PC-9 (cell line): ENCODE results near the gene DND1. TPM values are rescaled to one million over a fixed set of nuclear protein-coding genes. Genes with fewer than 3 reads are reported as not detected.

Source experiments
- BruUV-seq: library from RNA; stranded (reverse); fragments of 400-500 nt; replicated peaks from 2 replicates; lab custom pipeline; 2021; lab: Mats Ljungman, UMichigan
- CTCF ChIA-PET: fragments of 300-600 bp; sonication (Branson Sonifier 250); formaldehyde crosslinking; loops from one replicate; lab custom pipeline; 2022; ENCODE audit warnings: antibody characterized with exemption; lab: Charles Lee
- POLR2A ChIA-PET: fragments of 300-600 bp; sonication (Branson Sonifier 250); formaldehyde crosslinking; loops from one replicate; lab custom pipeline; 2022; ENCODE audit warnings: antibody characterized with exemption; ENCODE audit not compliant: unreplicated experiment; lab: Charles Lee
- DNase-seq, 2 experiments: peaks; one replicate each; pipeline versions ENCODE4 v3.0.0 to v3.0.0-alpha.2; 2015 to 2022; ENCODE audit warnings: mixed read lengths in 1 of 2
- H2AFZ ChIP-seq: fragments of 200-600 bp; sonication (generic); 2 replicates; pipeline ENCODE4 v1.8.1; 2017; ENCODE audit warnings: antibody characterized with exemption
- H3F3A ChIP-seq: fragments of 200-600 bp; sonication (generic); 2 replicates; pipeline ENCODE4 v1.8.1; 2017; ENCODE audit warnings: antibody characterized with exemption, mild to moderate bottlenecking, low read depth; ENCODE audit not compliant: insufficient read depth
- H3K27ac ChIP-seq: fragments of 200-600 bp; sonication (generic); 2 replicates; pipeline ENCODE4 v1.6.1; 2016; ENCODE audit warnings: mixed run types
- H3K27me3 ChIP-seq: fragments of 200-600 bp; sonication (generic); 2 replicates; pipeline ENCODE4 v1.6.1; 2016; ENCODE audit warnings: low read depth, mixed run types; ENCODE audit not compliant: insufficient read depth
- H3K36me3 ChIP-seq: fragments of 200-600 bp; sonication (generic); 2 replicates; pipeline ENCODE4 v1.6.1; 2016; ENCODE audit warnings: low read depth, mixed run types
- H3K4me1 ChIP-seq: fragments of 200-600 bp; sonication (generic); replicated peaks from 2 replicates; pipeline ENCODE4 v1.6.1; 2016; ENCODE audit warnings: mixed run types; ENCODE audit not compliant: insufficient read depth
- H3K4me2 ChIP-seq: fragments of 200-600 bp; sonication (generic); 2 replicates; pipeline ENCODE4 v1.6.1; 2017; ENCODE audit warnings: mixed run types
- H3K4me3 ChIP-seq: fragments of 200-600 bp; sonication (generic); 2 replicates; pipeline ENCODE4 v1.6.1; 2016; ENCODE audit warnings: mixed run types
- H3K79me2 ChIP-seq: fragments of 200-600 bp; sonication (generic); 2 replicates; pipeline ENCODE4 v1.6.1; 2017; ENCODE audit warnings: low read depth, mixed run types
- H3K9me2 ChIP-seq: fragments of 200-600 bp; sonication (generic); 2 replicates; pipeline ENCODE4 v1.8.1; 2017; ENCODE audit warnings: mild to moderate bottlenecking; ENCODE audit not compliant: insufficient read depth
- H3K9me3 ChIP-seq: fragments of 200-600 bp; sonication (generic); 2 replicates; pipeline ENCODE4 v1.8.1; 2016; ENCODE audit warnings: low read depth; ENCODE audit not compliant: insufficient read depth
- H4K20me1 ChIP-seq: fragments of 200-600 bp; sonication (generic); 2 replicates; pipeline ENCODE4 v1.8.1; 2017; ENCODE audit not compliant: insufficient read depth
- EZH2 ChIP-seq: fragments of 200-600 bp; sonication (generic); IDR thresholded peaks from 2 replicates; pipeline ENCODE4 v1.8.0; 2017; ENCODE audit warnings: antibody characterized with exemption, low read depth
- intact Hi-C: fragments of 100-400 bp; cut with micrococcal nuclease; formaldehyde crosslinking; loops from one replicate; pipeline ENCODE4 v1.10.0; 2022; ENCODE audit not compliant: unreplicated experiment
- total RNA-seq: library from RNA; stranded (reverse); gene quantifications from 2 replicates; pipeline ENCODE4 v1.2.3, GENCODE V29; 2021
- TF ChIP-seq, protein P1 (sequence below): fragments of 200-600 bp; sonication (generic); conservative IDR thresholded peaks from 2 replicates; pipeline ENCODE4 v1.6.1; 2017; ENCODE audit warnings: mixed run types, antibody characterized with exemption, mild to moderate bottlenecking, moderate library complexity

DND1 gene
- total RNA-seq, 1 experiment from 2014 or later, result 1.2 TPM

GRCh38 chr5:140658870-140659269, 14.5 kb downstream of the DND1 start:
- POLR2A ChIA-PET, result no interaction called here
- Histone ChIP-seq H3F3A (peaks cover 14% of the 10 kb centered on the region), H3K36me3 (peaks cover 26% of the 10 kb centered on the region), H3K27me3 (no peaks in the 10 kb centered on the region), H3K9me2 (no peaks in the 10 kb centered on the region), H3K79me2 (no peaks in the 10 kb centered on the region), H3K4me1 (no peaks in the 10 kb centered on the region; the same call in 1 of the 2 replicates), H3K4me2 (no peak overlapping the region), H2AFZ (no peak overlapping the region), H3K4me3 (no peak overlapping the region), H3K9me3 (no peaks in the 10 kb centered on the region), H4K20me1 (no peaks in the 10 kb centered on the region), H3K27ac (no peak overlapping the region)
- CTCF ChIA-PET, result no interaction called here
- intact Hi-C loops, result no loop called here
- no peak for TF ChIP-seq EZH2
- TF ChIP-seq, protein P1, sequence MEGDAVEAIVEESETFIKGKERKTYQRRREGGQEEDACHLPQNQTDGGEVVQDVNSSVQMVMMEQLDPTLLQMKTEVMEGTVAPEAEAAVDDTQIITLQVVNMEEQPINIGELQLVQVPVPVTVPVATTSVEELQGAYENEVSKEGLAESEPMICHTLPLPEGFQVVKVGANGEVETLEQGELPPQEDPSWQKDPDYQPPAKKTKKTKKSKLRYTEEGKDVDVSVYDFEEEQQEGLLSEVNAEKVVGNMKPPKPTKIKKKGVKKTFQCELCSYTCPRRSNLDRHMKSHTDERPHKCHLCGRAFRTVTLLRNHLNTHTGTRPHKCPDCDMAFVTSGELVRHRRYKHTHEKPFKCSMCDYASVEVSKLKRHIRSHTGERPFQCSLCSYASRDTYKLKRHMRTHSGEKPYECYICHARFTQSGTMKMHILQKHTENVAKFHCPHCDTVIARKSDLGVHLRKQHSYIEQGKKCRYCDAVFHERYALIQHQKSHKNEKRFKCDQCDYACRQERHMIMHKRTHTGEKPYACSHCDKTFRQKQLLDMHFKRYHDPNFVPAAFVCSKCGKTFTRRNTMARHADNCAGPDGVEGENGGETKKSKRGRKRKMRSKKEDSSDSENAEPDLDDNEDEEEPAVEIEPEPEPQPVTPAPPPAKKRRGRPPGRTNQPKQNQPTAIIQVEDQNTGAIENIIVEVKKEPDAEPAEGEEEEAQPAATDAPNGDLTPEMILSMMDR, result no peak
- BruUV-seq, result no TSS peak
- DNase-seq, result no peak

DNA sequence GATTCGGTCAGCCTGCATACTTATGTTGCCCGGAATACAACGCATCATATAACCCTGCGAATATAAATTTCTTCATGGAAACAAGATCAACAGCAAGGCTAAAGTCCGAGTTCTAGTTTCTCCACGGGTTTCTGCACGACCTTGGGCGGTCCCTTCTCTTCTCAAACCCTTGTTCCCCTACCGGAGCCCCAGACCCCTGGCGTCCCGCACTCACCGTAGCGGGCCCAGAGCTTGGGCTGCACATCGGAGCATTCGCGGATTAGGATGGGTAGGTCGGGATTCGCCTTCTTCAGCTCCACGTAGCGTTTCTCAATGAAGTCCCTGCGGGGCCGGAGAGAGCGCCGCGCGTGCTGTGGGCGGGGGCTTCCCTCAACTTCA, 26.3 kb downstream of the DND1 start:
- H3K4me1 ChIP-seq, result peaks cover 14% of the 10 kb centered on the region
- intact Hi-C loops, result loop anchor here (2.0 kb wide), 3 partner anchors 82 to 246 kb away; partner anchors contain the start of genes ANKHD1, APBB3, SLC35A4 and SRA1
- H3K9me2 ChIP-seq, result no peaks in the 10 kb centered on the region
- peaks cover 6% of the 10 kb centered on the region; the same call in 1 of the 2 replicates for H3F3A ChIP-seq
- peak overlapping the region; percentile 84 for H2AFZ ChIP-seq
- BruUV-seq, result TSS peak; percentile 71
- H3K79me2 ChIP-seq, result peaks cover 46% of the 10 kb centered on the region
- H3K9me3 ChIP-seq, result no peaks in the 10 kb centered on the region
- H3K27ac ChIP-seq, result no peak overlapping the region
- DNase-seq, result no peak
- CTCF ChIA-PET, result no interaction called here
- TF ChIP-seq, protein P1, result no peak
- TF ChIP-seq EZH2, result no peak
- no peaks in the 10 kb centered on the region for H3K27me3 ChIP-seq
- POLR2A ChIA-PET, result interaction anchor here (0.6 to 1.1 kb wide), 6 partner anchors 17 to 1223 kb away, joined by 3 to 10 read pairs (median 6); partner anchors contain the start of gene ZMAT2
- peak overlapping the region; percentile 91 for H3K4me2 ChIP-seq
- H4K20me1 ChIP-seq, result peaks cover 5% of the 10 kb centered on the region; the same call in 1 of the 2 replicates
- peak overlapping the region; percentile 84 for H3K4me3 ChIP-seq
- H3K36me3 ChIP-seq, result peaks cover 26% of the 10 kb centered on the region

GRCh38 chr5:140642718-140643117, 30.7 kb downstream of the DND1 start:
- Histone ChIP-seq H3K4me3 (no peak overlapping the region), H3K4me1 (peaks cover 17% of the 10 kb centered on the region), H3K4me2 (no peak overlapping the region), H2AFZ (no peak overlapping the region), H3K79me2 (peaks cover 41% of the 10 kb centered on the region), H3K9me3 (no peaks in the 10 kb centered on the region), H3K27me3 (no peaks in the 10 kb centered on the region), H3K9me2 (no peaks in the 10 kb centered on the region), H3K27ac (no peak overlapping the region), H3F3A (no peaks in the 10 kb centered on the region; the same call in 1 of the 2 replicates), H4K20me1 (peaks cover 2% of the 10 kb centered on the region; the same call in 1 of the 2 replicates), H3K36me3 (no peaks in the 10 kb centered on the region)
- no TSS peak for BruUV-seq
- TF ChIP-seq, protein P1, result no peak
- no peak for TF ChIP-seq EZH2
- CTCF ChIA-PET, result interaction anchor here (0.6 kb wide), 1 partner anchor 25 kb away, joined by 7 read pairs; no protein-coding TSS in a partner anchor
- intact Hi-C loops, result no loop called here
- DNase-seq, result no peak
- POLR2A ChIA-PET, result interaction anchor here (0.6 kb wide), 1 partner anchor 91 kb away, joined by 5 read pairs; no protein-coding TSS in a partner anchor
